ENCODE results near the gene RELN. TPM values are rescaled to one million over a fixed set of nuclear protein-coding genes. Genes with fewer than 3 reads are reported as not detected.

Gene RELN
- total and polyA plus RNA-seq, 3 donors from 2014 or later: 3.8 to 5.8 (median 5.2) TPM

- H3K36me3 ChIP-seq (ENCODE audit: low read depth, missing control alignments): no peaks in the 10 kb centered on the region
- no peaks in the 10 kb centered on the region for H3K27me3 ChIP-seq
- H3K4me3 ChIP-seq: no peak overlapping the region
- WGBS, 2 donors: 91 to 93% methylated on average over 1 of the region's 1 CpG
- H3K27ac ChIP-seq: no peak overlapping the region
- intact Hi-C loops (cut with DNase I; ENCODE audit: low total_unique reads): no loop called here
- no peaks in the 10 kb centered on the region for H3K4me1 ChIP-seq
- DNase-seq: no peak
- TF ChIP-seq CTCF (IDR thresholded peaks at IDR 0.05) (no peak), POLR2A (IDR thresholded peaks at IDR 0.05) (no peak)
- H3K9me3 ChIP-seq: no peaks in the 10 kb centered on the region
Measured at GRCh38 chr7:103666326-103666725, 323.1 kb downstream of the RELN start.

- Histone ChIP-seq H3K9me3 (no peaks in the 10 kb centered on the region), H3K4me1 (no peaks in the 10 kb centered on the region), H3K27me3 (no peaks in the 10 kb centered on the region), H3K4me3 (no peak overlapping the region), H3K27ac (no peak overlapping the region), H3K36me3 (ENCODE audit: low read depth, missing control alignments) (no peaks in the 10 kb centered on the region)
- no peak for TF ChIP-seq CTCF (IDR thresholded peaks at IDR 0.05)
- TF ChIP-seq POLR2A (IDR thresholded peaks at IDR 0.05): no peak
- intact Hi-C loops (cut with DNase I; ENCODE audit: low total_unique reads): no loop called here
- DNase-seq: no peak
- WGBS, 2 donors: 69 to 93% methylated on average over 1 of the region's 1 CpG
Measured at GRCh38 chr7:103664577-103664976, 324.9 kb downstream of the RELN start.

- Histone ChIP-seq H3K4me1 (no peaks in the 10 kb centered on the region), H3K4me3 (no peak overlapping the region), H3K27ac (no peak overlapping the region), H3K9me3 (no peaks in the 10 kb centered on the region), H3K36me3 (ENCODE audit: low read depth, missing control alignments) (no peaks in the 10 kb centered on the region), H3K27me3 (no peaks in the 10 kb centered on the region)
- TF ChIP-seq POLR2A (IDR thresholded peaks at IDR 0.05): no peak
- no peak for TF ChIP-seq CTCF (IDR thresholded peaks at IDR 0.05)
- 81 to 82% methylated on average over 7 of the region's 7 CpGs for WGBS, 2 donors
- intact Hi-C loops (cut with DNase I; ENCODE audit: low total_unique reads): no loop called here
- no peak for DNase-seq
Measured at GRCh38 chr7:103660455-103661371, 328.7 kb downstream of the RELN start.

- DNase-seq: no peak
- H3K4me1 ChIP-seq: no peaks in the 10 kb centered on the region
- no peak overlapping the region for H3K27ac ChIP-seq
- intact Hi-C loops (cut with DNase I; ENCODE audit: low total_unique reads): no loop called here
- no peaks in the 10 kb centered on the region for H3K27me3 ChIP-seq
- whole genome bisulfite sequencing, 2 donors: 85 to 88% methylated on average over 4 of the region's 4 CpGs
- TF ChIP-seq POLR2A (IDR thresholded peaks at IDR 0.05) (no peak), CTCF (IDR thresholded peaks at IDR 0.05) (no peak)
- no peaks in the 10 kb centered on the region for H3K9me3 ChIP-seq
- no peak overlapping the region for H3K4me3 ChIP-seq
- H3K36me3 ChIP-seq (ENCODE audit: low read depth, missing control alignments): no peaks in the 10 kb centered on the region
Measured at GRCh38 chr7:103658055-103659005, 331.1 kb downstream of the RELN start.

Data from testis (tissue), 3 donors.